Measurements from ENCODE around the gene PPEF1.

Gene PPEF1

GRCh38 chrX:18707426-18708049 is at the start of gene PPEF1:
Gene PPEF1 (plus strand): TSS chrX:18707645. CDS start chrX:18707781, 136 bp downstream.
- no peak for DNase-seq (ENCODE audit: low read depth in 2 of 2)

- DNase-seq (ENCODE audit: low read depth in 2 of 2): no peak
Measured at GRCh38 chrX:18661273-18661672, 46.2 kb upstream of the PPEF1 start.

GRCh38 chrX:18664947-18665346 is 42.5 kb upstream of the PPEF1 start:
- DNase-seq (ENCODE audit: low read depth in 2 of 2): no peak

- DNase-seq (ENCODE audit: low read depth in 2 of 2): no peak
Measured at GRCh38 chrX:18666614-18667013, 40.8 kb upstream of the PPEF1 start.

- no peak for DNase-seq (ENCODE audit: low read depth in 2 of 2)
Measured at GRCh38 chrX:18668071-18668835, 39.2 kb upstream of the PPEF1 start.

- DNase-seq (ENCODE audit: low read depth in 2 of 2): no peak
Measured at GRCh38 chrX:18672008-18672407, 35.4 kb upstream of the PPEF1 start, which contains the start of gene RS1. Gene RS1 (minus strand): TSS chrX:18672108. CDS start chrX:18672068, 40 bp downstream.

- DNase-seq (ENCODE audit: low read depth in 2 of 2): peak in 1 of 2 donors; percentile 0
Measured at GRCh38 chrX:18674417-18674787, 33.0 kb upstream of the PPEF1 start.

GRCh38 chrX:18674788-18675735 is 32.4 kb upstream of the PPEF1 start:
- peak; percentile 48 to 54 for DNase-seq (ENCODE audit: low read depth in 2 of 2)

- no peak for DNase-seq (ENCODE audit: low read depth in 2 of 2)
Measured at GRCh38 chrX:18676050-18676449, 31.4 kb upstream of the PPEF1 start.

- no peak for DNase-seq (ENCODE audit: low read depth in 2 of 2)
Measured at GRCh38 chrX:18676470-18676869, 31.0 kb upstream of the PPEF1 start.

- DNase-seq (ENCODE audit: low read depth in 2 of 2): no peak
Measured at GRCh38 chrX:18677161-18677869, 30.1 kb upstream of the PPEF1 start.

GRCh38 chrX:18681996-18682395 is 25.4 kb upstream of the PPEF1 start:
- DNase-seq (ENCODE audit: low read depth in 2 of 2): no peak

- no peak for DNase-seq (ENCODE audit: low read depth in 2 of 2)
Measured at GRCh38 chrX:18682979-18683387, 24.5 kb upstream of the PPEF1 start.

- no peak for DNase-seq (ENCODE audit: low read depth in 2 of 2)
Measured at GRCh38 chrX:18687856-18688495, 19.5 kb upstream of the PPEF1 start.

GRCh38 chrX:18691431-18691830 is 16.0 kb upstream of the PPEF1 start:
- DNase-seq (ENCODE audit: low read depth in 2 of 2): no peak

GRCh38 chrX:18692541-18692940 is 14.9 kb upstream of the PPEF1 start:
- no peak for DNase-seq (ENCODE audit: low read depth in 2 of 2)

- DNase-seq (ENCODE audit: low read depth in 2 of 2): no peak
Measured at GRCh38 chrX:18696653-18697052, 10.8 kb upstream of the PPEF1 start.

GRCh38 chrX:18698737-18699650 is 8.5 kb upstream of the PPEF1 start:
- no peak for DNase-seq (ENCODE audit: low read depth in 2 of 2)

- DNase-seq (ENCODE audit: low read depth in 2 of 2): no peak
Measured at GRCh38 chrX:18701621-18702361, 5.7 kb upstream of the PPEF1 start.

Data from activated CD8-positive, alpha-beta memory T cell treated with anti-CD3 and anti-CD28 coated beads for 4 hours (primary cell).